Sigmoid colon (tissue), 4 donors: Measurements from ENCODE around the gene PUDP.

Experiments
- CTCF ChIP-seq, 4 experiments: fragments of 450-650 bp in 3 of 4; fragments of 200-600 bp in 1 of 4; IDR thresholded peaks; one replicate each; pipeline ENCODE4 v1.5.1; 2016 to 2019; ENCODE audit warnings: antibody characterized with exemption in 4 of 4, mild to moderate bottlenecking in 3 of 4, moderate library complexity in 2 of 4
- EP300 ChIP-seq, 4 donors: sonication (generic); formaldehyde crosslinking; IDR thresholded peaks; one replicate each; pipeline ENCODE4 v1.6.1; 2017; ENCODE audit warnings: antibody characterized with exemption in 4 of 4
- POLR2A ChIP-seq, 2 donors: fragments of 450-650 bp; IDR thresholded peaks; one replicate each; pipeline ENCODE4 v1.6.1; 2016; ENCODE audit warnings: antibody characterized with exemption in 2 of 2, mild to moderate bottlenecking in 2 of 2, moderate library complexity in 2 of 2
- POLR2AphosphoS5 ChIP-seq, 4 donors: sonication (generic); formaldehyde crosslinking; IDR thresholded peaks; one replicate each; pipeline ENCODE4 v1.6.1; 2017; ENCODE audit warnings: antibody characterized with exemption in 4 of 4

GRCh38 chrX:7163146-7163677, 15.3 kb upstream of the PUDP start:
- TF ChIP-seq CTCF (IDR thresholded peaks at IDR 0.05) (no peak), POLR2A (IDR thresholded peaks at IDR 0.05) (no peak), POLR2AphosphoS5 (IDR thresholded peaks at IDR 0.05) (no peak), EP300 (IDR thresholded peaks at IDR 0.05) (no peak)
